Activated CD4-positive, alpha-beta T cell treated with anti-CD3 and anti-CD28 coated beads for 24 hours (primary cell): Measurements from ENCODE around the gene NPPB.

Experiments used
- DNase-seq, 2 donors: peaks; one replicate each; pipeline ENCODE4 v3.0.0-alpha.2; 2020; ENCODE audit warnings: low read depth in 2 of 2

The NPPB gene

DNA sequence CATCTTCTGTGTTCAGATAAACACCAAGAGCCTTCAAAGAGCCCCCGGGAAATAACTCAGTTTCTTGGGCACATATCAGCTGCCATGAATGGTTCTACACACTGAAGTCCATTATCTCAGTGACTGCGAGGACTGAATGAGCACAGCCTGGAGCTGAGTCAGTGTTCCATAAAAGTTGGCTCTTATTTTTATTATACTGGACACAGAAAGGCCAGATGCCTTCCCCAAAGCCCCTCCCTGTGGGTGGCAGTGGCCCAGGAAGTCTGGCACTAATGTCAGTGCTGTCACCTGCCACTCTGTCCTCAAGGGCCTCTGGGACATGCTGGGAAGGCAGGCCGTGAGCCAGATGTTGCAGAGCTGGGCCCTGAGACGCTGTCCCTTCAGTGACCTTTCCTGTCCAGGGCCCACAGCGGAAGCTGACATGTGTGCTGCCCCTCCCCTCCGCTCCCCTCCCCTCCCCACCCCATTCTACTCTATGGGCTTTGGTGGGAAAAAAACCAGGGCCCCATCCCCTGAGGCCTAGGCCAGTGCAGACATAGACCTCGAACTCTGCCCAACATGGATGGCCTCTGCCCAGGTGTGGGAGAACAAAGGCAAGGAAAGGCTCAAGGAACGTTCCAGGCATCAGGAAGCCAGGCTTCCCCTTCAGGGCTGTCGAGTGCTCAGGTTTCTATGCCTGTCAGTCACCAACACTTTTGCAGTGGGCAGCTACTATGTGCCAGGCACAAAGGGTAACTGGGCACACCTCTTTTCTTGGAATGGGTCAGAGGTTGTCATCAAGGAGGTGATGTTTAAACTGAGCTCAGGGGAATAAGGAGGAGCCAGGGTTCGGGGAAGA is 22.4 kb upstream of the NPPB start:
- DNase-seq, result no peak

DNA sequence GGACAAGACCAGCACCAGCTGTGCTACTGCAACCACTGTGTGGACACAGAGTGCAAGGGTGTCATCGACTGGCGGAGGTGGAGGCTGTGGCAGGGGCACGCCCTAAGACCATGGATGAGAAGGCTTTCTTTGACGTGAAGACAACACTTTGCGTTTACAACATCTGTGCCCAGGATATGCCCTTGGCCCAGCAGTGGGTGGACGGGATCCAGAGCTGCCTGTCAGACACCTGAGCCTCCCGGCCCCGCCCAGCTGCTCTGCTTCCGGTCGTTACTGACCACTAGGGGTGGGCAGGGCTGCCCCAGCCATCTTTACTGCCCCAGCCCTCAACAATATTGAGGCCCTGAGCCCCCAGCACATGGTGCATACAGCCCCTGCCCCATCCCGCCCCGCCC is 21.4 kb upstream of the NPPB start:
- no peak for DNase-seq

DNA sequence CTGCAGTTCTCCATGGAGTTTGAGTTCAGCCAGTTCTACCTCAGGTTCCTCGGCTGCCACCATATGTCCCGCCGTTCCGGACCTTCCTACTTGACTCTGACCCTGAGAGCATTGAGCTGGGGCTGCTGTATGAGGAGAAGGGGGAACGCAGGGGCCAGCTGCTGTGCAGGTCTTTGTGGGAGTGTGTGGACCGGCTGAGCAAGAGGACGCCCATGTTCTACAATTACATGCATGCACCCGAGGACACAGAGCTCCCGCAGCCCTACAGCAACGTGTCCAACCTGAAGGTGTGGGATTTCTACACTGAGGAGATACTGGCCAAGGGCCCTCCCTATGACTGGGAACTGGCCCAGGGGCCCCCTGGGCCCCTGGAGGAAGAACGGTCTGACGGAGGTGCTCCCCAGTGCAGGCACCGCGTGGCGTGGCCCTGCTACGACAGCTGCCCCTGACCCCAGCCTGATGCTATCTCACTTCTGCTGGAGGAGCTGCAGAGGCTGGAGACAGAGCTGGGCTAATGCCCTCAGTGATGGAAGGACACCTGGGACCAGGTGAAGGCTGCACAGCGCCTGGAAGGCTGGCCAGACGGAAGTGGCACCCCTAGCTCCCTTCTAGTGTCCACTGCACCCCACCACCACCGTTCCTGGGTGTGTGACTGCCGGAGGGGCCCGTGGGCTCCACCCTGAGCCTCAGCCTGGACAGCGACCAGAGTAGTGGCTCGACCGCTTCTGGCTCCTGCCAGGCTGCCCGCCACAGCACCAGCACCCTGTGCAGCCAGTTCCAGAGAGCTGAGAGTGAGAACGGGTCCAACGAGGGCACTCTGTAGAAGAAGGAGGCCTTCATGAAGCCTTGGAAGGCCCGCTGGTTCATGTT is 20.8 kb upstream of the NPPB start:
- no peak for DNase-seq

DNA sequence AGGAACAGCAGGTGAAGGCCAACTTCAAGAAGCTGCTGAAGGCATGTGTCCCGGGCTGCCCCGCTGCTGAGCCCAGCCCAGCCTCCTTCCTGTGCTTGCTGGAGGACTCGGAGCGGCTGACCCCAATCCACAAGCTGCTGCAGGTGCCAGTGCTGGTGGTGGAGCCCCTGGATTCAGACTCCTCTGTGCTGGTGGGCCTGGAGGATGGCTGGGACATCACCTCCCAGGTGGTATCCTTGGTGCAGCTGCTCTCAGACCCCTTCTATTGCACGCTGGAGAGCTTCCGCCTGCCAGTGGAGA is 20.1 kb upstream of the NPPB start:
- DNase-seq, result no peak

DNA sequence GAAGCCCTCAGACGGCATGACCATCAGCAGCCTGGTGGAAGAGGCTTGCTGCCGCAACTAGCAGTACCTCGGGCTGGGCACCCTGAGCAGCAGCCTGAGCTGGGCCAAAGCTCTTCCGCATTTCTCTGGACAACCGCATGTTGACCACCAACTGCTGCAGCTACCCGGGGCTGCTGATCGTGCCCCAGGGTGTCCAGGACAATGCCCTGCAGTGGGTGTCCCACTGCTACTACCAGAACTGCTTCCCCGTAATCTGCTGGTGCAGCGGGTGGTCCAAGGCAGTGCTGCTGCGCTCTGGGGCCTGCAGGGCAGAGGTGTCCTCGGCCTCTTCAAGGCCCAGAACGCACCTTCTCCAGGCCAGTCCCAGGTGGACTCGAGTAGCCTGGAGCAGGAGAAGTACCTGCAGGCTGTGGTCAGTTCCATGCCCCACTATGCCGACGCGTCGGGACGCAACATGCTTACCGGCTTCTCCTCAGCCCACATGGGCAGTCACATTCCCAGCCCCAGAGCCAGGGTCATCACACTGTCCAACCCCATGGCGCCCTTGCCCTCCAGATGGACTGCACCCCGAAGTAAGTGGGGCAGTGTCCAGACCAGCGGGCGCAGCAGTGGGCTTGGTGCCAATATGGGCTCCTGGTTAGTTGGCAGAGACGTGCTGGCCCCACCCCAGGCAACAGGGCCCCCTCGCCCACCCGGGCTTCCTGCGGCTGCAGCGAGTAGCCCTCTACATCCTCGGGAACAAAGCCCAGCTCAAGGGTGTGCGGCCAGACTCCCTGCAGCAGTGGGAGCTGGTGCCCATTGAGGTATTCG is 19.5 kb upstream of the NPPB start:
- no peak for DNase-seq

DNA sequence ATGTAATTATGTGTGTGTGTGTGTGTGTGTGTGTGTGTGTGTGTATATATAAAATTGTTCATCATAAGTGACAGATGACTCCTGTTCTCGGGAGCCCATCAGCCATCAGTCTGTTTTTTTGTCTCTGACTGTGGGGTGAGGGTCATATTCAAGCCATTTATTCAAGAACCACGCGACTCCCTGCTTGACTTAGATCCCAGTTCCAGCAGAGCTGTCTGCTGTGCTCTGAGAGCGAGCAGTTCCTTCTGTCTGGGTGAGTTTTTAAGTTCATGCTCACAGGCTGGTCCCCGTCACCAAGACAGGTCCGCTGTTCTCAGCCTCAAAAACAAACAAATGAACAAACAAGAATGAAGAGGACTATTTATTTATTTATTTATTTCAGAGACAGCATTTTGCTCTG is 18.3 kb upstream of the NPPB start:
- DNase-seq, result no peak

DNA sequence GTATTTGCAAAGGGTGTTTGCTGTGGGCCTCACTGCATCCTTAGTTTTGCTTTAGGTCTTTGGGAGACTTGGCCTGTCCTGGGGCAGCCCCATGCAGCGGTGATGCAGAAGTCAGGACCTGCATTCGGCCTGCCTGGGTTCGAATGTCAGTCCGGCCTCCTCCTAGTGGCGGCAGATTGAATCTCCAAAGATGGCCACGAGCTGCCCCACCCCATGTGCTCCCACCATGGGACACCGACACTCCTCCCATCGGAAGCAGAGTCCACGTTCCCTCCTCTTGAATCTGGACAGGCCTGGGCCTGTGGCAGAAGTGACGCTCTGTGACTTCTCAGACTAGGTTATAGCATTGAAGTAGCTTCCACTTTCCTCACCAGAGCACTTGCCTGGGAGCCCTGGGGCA is 16.3 kb upstream of the NPPB start:
- no peak for DNase-seq

DNA sequence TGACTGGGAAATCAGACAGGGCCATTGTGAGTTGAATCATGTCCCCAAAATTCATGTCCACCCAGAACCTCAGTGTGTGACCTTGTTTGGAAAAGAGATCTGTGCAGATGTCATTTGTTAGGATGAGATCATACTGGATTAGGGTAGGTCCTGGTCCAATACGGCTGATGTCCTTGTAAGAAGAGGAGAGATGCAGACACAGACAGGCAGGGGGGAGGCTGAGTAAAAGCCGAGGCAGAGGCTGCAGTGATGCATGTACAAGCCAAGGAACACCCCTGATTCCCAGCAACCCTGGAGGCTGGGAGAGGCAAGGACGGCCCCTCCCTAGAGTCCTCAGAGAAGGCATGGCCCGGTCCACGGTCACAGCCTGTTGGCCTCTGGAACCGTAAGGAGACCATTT is 15.9 kb upstream of the NPPB start:
- no peak for DNase-seq

DNA sequence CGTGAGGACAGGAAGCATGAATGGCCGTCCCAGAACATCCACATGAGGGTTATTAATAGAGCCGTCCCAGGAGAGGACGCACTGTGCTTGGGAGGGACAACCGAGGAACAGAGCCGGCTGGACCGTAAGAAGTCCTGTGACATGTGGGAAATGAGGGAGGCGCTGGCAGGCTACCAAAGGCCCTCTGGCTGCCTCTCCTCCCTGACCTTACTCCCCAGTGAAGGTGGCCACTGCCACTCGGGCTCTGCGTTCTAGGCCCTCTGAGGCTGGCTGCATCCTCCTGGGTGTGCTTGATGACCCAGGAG is 15.5 kb upstream of the NPPB start:
- DNase-seq, result no peak

DNA sequence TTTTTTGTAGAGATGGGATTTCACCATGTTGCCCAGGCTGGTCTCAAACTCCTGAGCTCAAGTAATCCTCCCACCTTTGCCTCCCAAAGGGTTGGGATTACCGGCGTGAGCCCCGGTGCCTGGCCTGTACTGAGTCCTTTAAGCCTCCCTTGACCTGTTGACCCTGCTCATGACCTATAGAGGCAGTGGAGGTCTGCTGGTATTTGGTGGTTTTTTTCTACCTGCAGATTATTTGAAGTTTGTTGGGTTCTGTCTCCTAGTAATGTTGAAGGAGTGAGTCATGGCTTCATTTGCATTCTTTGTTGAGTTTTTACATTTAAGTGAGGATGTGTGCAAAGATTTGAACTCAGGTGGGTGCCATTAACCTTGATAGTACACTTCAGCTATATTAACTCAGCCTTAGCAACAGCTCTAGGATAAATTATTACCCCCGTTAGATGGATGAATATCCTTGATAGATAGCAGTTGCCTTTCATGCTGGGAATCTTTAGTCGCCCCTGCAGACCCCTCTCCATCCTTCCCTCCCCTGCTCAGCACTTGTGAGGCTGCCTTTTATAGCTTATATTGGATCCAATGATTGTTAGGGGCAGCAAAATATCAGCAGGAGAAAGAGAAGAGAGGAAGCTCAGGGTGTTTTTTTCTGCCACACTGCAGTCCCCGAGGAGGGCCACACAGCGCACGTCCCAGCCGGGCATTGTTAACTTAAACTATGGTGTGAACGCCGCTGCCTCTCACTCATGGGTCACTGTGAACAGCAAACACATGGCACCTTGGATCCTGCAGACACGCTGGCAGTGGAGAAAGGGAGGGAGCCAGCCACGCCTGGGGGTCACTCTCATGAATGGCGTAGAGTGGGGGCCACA is 14.9 kb upstream of the NPPB start:
- DNase-seq, result no peak

DNA sequence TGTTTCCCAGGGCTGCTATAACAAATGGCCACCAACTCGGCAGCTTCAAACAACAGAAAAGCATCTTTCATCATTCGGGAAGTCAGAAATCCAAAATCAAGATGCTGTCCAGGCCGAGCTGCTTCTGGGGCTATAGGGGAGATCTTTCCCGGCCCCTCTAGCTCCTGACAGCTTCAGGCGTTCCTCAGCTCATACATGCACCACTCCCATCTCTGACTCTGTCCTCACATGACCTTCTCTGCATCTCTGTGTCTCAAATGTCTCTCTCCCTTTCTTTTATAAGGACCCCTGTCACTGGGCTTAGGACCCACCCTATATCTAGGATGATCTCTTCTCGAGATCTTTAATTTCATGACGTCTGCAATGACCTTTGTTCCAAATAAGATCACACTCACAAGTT is 13.8 kb upstream of the NPPB start:
- DNase-seq, result no peak

DNA sequence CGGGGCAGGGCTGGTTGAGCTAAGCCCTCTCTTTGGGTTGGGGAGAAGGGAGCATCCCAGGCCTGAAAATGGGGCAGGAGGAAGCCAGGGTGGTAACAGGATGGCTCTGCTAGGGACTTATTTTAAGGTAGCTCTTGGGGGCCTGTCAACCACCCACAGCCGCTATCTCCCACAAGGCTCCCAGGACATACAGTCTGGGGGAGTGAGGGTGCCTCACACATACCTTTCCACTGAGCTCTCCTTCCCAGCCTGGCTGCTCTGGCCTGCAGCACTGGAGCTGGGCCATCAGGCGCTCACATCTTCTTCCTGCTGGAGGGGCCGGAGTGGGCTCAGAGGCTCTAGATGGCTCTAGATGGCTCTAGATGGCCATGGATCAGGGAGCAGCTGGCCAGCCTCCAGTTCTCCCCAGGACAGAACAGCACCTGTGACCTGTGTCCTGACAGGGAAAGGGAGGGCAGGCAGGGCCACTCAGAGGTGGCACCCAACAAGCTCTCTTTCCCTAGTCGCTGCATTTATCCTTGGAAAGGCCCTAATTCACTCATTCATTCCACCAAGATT is 11.0 kb upstream of the NPPB start:
- DNase-seq, result no peak

DNA sequence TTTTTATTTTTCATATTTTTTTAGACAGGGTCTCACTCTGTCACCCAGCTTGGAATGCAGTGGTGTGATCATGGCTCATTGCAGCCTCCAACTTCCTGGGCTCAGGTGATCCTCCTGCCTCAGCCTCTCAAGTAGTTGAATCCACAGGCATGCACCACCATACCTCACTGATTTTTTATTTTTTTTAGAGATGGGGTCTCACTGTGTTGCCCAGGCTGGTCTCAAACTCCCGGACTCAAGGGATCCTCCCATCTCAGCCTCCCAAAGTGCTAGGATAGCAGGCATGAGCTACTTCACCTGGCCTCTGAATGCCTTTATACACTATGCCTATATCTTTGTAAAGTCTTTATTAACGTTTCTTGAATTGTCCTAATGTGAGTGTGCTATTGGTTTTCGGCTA is 10.4 kb upstream of the NPPB start:
- DNase-seq, result no peak

DNA sequence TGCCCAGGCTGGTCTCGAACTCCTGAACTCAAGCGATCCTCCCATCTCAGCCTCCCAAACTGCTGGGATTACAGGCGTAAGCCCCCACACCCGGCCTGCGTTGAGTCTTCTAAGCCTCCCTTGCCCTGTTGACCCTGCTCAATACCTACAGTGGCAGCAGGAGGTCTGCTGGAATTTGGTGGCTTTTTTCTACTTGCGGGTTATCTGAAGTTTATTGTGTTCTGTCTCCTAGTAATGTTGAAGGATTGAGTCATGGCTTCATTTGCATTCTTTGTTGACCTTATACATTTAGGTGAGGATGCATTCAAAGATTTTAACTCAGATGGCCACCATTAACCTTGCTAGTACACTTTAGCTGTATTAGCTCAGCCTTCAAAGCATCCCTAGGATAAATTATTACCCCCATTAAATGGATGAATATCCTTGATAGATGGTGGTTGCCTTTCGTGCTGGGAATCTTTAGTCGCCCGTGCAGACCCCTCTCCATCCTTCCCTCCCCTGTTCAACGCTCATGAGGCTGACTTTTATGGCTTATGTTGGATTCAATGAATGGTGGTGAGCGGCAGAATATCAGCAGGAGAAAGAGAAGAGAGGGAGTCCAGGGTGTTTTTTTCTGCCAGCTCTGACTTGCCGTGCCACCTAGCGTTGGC is 9.7 kb upstream of the NPPB start:
- no peak for DNase-seq

DNA sequence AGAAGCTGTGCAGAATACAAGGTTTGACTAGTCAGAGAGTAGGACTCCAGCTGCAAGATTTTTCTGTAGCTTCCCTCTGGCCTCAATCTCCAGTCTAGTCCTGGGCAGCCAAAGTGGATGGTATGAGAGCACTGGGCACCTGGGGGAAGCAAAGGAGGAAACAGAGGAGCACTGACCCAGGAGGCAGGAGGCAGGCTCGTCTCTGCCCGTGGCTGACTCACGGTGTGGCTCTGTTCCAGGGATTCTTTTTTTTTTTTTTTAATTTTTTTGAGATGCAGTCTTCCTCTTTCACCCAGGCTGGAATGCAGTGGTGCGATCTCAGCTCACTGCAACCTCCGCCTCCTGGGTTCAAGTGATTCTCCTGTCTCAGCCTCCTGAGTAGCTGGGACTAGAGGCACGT is 4.1 kb upstream of the NPPB start:
- no peak for DNase-seq

DNA sequence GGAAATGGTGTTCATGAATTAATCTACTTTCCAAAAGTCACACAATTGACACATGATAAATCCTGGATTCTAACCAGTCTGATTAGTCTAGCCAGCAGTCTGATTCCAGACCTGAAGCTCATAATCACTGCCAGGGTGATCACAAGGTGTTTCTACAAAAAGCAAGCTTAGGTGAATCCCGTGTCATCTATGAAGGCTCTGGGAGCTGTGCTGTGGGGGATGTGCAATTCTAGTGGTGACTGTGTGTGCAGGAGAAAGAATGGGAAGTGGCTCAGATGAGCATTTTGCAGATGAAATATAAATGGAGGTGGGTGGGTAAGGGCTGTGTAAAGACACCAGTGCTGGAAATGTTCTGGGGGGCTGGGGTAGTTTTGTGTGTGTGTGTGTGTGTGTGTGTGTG is 1.8 kb upstream of the NPPB start:
- DNase-seq, result no peak

DNA sequence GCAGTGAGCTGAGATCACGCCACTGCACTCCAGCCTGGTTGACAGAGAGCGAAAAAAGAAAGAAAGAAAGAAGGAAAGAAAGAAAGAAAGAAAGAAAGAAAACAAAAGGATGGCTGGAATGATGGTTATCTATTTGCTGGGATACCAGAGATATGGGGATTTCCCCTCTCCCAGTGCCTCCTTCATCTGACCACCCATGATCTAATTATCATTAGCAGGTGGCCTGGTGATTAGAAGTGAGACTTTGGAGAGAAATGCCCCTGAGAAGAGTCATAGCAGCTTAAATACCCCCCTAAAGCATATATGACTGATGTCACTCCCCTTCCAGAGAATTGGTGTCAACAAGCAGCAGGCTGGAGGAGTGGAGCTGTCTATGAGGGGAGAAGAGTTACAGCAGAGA is 1.3 kb upstream of the NPPB start:
- DNase-seq, result no peak

DNA sequence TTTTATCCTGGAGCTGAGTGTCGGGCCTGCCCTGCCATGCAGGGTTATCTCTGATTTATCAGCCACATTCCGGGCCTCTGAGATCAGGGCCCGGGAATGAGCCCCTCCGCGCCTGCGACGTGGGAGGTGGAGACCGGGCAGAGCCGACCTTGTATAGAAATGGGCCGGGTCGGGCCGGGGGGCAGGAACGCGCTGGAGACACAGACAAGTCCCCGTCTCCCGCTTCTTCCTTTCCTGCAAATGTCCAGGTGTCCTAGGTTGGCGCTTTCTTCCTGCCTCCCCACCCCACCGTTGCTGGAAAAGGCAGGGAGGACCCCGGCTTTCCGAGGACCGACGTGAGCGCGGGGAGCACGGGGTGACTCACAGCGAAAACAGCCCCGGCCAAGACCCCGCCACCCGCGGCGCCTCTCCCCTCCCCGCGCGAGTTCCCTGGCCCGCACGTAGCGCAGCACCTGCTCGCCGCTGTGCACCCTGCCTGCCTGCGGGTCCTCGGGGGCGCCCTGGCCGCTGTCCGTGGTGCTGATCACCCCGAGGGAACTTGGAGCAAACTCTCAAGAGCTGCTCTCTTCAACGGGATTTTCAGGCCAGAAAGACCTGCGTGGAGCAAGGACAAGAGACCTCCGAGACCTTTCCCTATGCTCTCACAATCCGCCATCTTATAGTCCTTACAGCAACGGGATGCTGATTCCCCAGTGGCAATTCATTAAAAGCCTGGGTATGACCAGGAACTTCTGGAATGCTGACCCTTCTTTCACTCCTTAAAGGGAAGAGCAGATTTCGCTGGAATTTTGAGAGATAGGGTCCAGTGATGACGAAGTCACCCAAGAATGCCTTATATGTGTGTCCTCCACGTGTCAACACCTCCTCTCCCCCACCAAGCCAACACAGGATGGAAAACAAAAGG is 475 bp upstream of the NPPB start:
- DNase-seq, result peak; percentile 48 to 49

DNA sequence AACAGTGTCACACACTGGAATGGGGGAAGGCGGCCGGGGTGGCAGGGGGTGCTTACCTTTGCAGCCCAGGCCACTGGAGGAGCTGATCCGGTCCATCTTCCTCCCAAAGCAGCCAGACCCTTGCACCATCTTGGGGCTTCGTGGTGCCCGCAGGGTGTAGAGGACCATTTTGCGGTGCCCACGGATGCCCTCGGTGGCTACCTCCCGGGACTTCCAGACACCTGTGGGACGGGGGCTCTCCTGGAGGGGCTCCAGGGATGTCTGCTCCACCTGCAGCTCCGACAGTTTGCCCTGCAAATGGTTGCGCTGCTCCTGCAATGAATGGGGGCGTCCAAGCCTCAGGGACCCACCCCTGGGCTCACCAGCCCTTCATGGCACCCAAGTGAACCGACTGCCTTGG is 587 bp downstream of the NPPB start:
- DNase-seq, result no peak
